Large intestine (tissue), 3 donors: Measurements from ENCODE around the gene SUFU. TPM values are rescaled to one million over a fixed set of nuclear protein-coding genes. Genes with fewer than 3 reads are reported as not detected.

Source experiments
- DNase-seq, 2 donors: peaks; one replicate each; pipeline versions ENCODE4 v3.0.0 to v3.0.0-alpha.2; 2013
- H3K27ac ChIP-seq: one replicate; pipeline ENCODE4 v1.5.1; 2013; ENCODE audit warnings: low read length
- H3K27me3 ChIP-seq: 2 replicates; pipeline ENCODE4 v1.6.1; 2013; ENCODE audit warnings: low read length; ENCODE audit not compliant: control insufficient read depth, insufficient read depth
- H3K36me3 ChIP-seq: 2 replicates; pipeline ENCODE4 v1.6.1; 2013; ENCODE audit warnings: low read length; ENCODE audit not compliant: control insufficient read depth, insufficient read depth
- H3K4me1 ChIP-seq: one replicate; pipeline ENCODE4 v1.6.1; 2013; ENCODE audit warnings: low read length; ENCODE audit not compliant: control insufficient read depth, insufficient read depth
- H3K4me3 ChIP-seq: one replicate; pipeline ENCODE4 v1.5.1; 2013; ENCODE audit warnings: low read length
- H3K9me3 ChIP-seq: one replicate; pipeline ENCODE4 v1.6.1; 2013; ENCODE audit warnings: mild to moderate bottlenecking, low read depth, low read length, moderate library complexity; ENCODE audit not compliant: control insufficient read depth
- WGBS: methylation state at CpG from one replicate; pipeline ENCODE4 v1.1.5; 2013; ENCODE audit warnings: low lambda C conversion rate; ENCODE audit not compliant: insufficient coverage; 5-methylcytosine and 5-hydroxymethylcytosine counted together
- polyA plus RNA-seq: library from polyadenylated mRNA; unstranded; fragments of 120-200 nt; gene quantifications from one replicate; pipeline ENCODE4 v1.2.1, GENCODE V29; 2013

SUFU gene
- polyA plus RNA-seq, 1 donor = 12.9 TPM

GRCh38 chr10:102595293-102595692 lies 91.5 kb downstream of the SUFU start:
- Histone ChIP-seq H3K4me3 (no peak overlapping the region), H3K27ac (no peak overlapping the region), H3K27me3 (no peaks in the 10 kb centered on the region), H3K36me3 (peaks cover 28% of the 10 kb centered on the region), H3K9me3 (no peaks in the 10 kb centered on the region), H3K4me1 (peaks cover 45% of the 10 kb centered on the region)
- no CpG with 5 or more reads among the region's 2 CpGs for whole genome bisulfite sequencing
- DNase-seq = no peak

- Histone ChIP-seq H3K4me1 (peaks cover 51% of the 10 kb centered on the region), H3K9me3 (no peaks in the 10 kb centered on the region), H3K27me3 (no peaks in the 10 kb centered on the region), H3K36me3 (peaks cover 33% of the 10 kb centered on the region), H3K27ac (no peak overlapping the region), H3K4me3 (no peak overlapping the region)
- no CpG with 5 or more reads among the region's 4 CpGs for WGBS
- DNase-seq = no peak
These were observed 92.1 kb downstream of the SUFU start for GRCh38 chr10:102595897-102596296.

- Histone ChIP-seq H3K4me1 (peaks cover 56% of the 10 kb centered on the region), H3K27ac (peak overlapping the region; percentile 2), H3K9me3 (no peaks in the 10 kb centered on the region), H3K4me3 (no peak overlapping the region), H3K36me3 (peaks cover 40% of the 10 kb centered on the region), H3K27me3 (no peaks in the 10 kb centered on the region)
- peak in 1 of 2 donors; percentile 61 for DNase-seq
- WGBS = no CpG with 5 or more reads among the region's 3 CpGs
These were observed 92.8 kb downstream of the SUFU start for GRCh38 chr10:102596506-102596971.

GRCh38 chr10:102597131-102597991 lies 93.6 kb downstream of the SUFU start:
- peaks cover 56% of the 10 kb centered on the region for H3K4me1 ChIP-seq
- no peak for DNase-seq
- no peaks in the 10 kb centered on the region for H3K9me3 ChIP-seq
- no peak overlapping the region for H3K4me3 ChIP-seq
- peaks cover 46% of the 10 kb centered on the region for H3K36me3 ChIP-seq
- H3K27me3 ChIP-seq = no peaks in the 10 kb centered on the region
- no CpG with 5 or more reads among the region's 16 CpGs for WGBS
- H3K27ac ChIP-seq = peak overlapping the region; percentile 2

GRCh38 chr10:102598243-102598642 lies 94.5 kb downstream of the SUFU start:
- Histone ChIP-seq H3K27me3 (no peaks in the 10 kb centered on the region), H3K4me1 (peaks cover 50% of the 10 kb centered on the region), H3K4me3 (no peak overlapping the region), H3K9me3 (no peaks in the 10 kb centered on the region), H3K27ac (no peak overlapping the region), H3K36me3 (peaks cover 54% of the 10 kb centered on the region)
- DNase-seq = no peak
- WGBS = no CpG with 5 or more reads among the region's 8 CpGs

GRCh38 chr10:102599565-102600327 lies 96.0 kb downstream of the SUFU start:
- H3K9me3 ChIP-seq = no peaks in the 10 kb centered on the region
- H3K4me1 ChIP-seq = peaks cover 53% of the 10 kb centered on the region
- H3K4me3 ChIP-seq = no peak overlapping the region
- H3K27me3 ChIP-seq = no peaks in the 10 kb centered on the region
- peak; percentile 78 to 93 for DNase-seq
- WGBS = no CpG with 5 or more reads among the region's 7 CpGs
- peaks cover 49% of the 10 kb centered on the region for H3K36me3 ChIP-seq
- peak overlapping the region; percentile 56 for H3K27ac ChIP-seq

- Histone ChIP-seq H3K36me3 (peaks cover 46% of the 10 kb centered on the region), H3K27ac (no peak overlapping the region), H3K9me3 (no peaks in the 10 kb centered on the region), H3K4me1 (peaks cover 57% of the 10 kb centered on the region), H3K4me3 (no peak overlapping the region), H3K27me3 (no peaks in the 10 kb centered on the region)
- WGBS = no CpG with 5 or more reads among the region's 6 CpGs
- no peak for DNase-seq
These were observed 97.0 kb downstream of the SUFU start for GRCh38 chr10:102600816-102601215.

GRCh38 chr10:102601639-102602038 lies 97.9 kb downstream of the SUFU start:
- Histone ChIP-seq H3K27me3 (no peaks in the 10 kb centered on the region), H3K4me3 (no peak overlapping the region), H3K4me1 (peaks cover 52% of the 10 kb centered on the region), H3K27ac (no peak overlapping the region), H3K9me3 (no peaks in the 10 kb centered on the region), H3K36me3 (peaks cover 47% of the 10 kb centered on the region)
- no peak for DNase-seq
- no CpG with 5 or more reads among the region's 9 CpGs for WGBS

GRCh38 chr10:102602272-102603045 lies 98.7 kb downstream of the SUFU start:
- H3K36me3 ChIP-seq = peaks cover 43% of the 10 kb centered on the region
- H3K27ac ChIP-seq = no peak overlapping the region
- H3K4me1 ChIP-seq = peaks cover 44% of the 10 kb centered on the region
- no peaks in the 10 kb centered on the region for H3K27me3 ChIP-seq
- H3K9me3 ChIP-seq = no peaks in the 10 kb centered on the region
- H3K4me3 ChIP-seq = no peak overlapping the region
- DNase-seq = no peak
- WGBS = no CpG with 5 or more reads among the region's 4 CpGs

- WGBS = no CpG with 5 or more reads among the region's 7 CpGs
- H3K36me3 ChIP-seq = peaks cover 36% of the 10 kb centered on the region
- H3K27me3 ChIP-seq = no peaks in the 10 kb centered on the region
- no peak for DNase-seq
- no peak overlapping the region for H3K27ac ChIP-seq
- H3K9me3 ChIP-seq = no peaks in the 10 kb centered on the region
- H3K4me1 ChIP-seq = peaks cover 36% of the 10 kb centered on the region
- no peak overlapping the region for H3K4me3 ChIP-seq
These were observed 100.2 kb downstream of the SUFU start for GRCh38 chr10:102603946-102604345.
